Skeletal muscle satellite cell (primary cell): ENCODE measurements around the gene RASAL2.

ENCODE experiments used
- H3K27me3 ChIP-seq: 2 replicates; pipeline ENCODE4 v1.7.0; 2013; ENCODE audit warnings: low read length; ENCODE audit not compliant: control insufficient read depth, insufficient read depth
- H3K36me3 ChIP-seq: 2 replicates; pipeline ENCODE4 v1.7.0; 2013; ENCODE audit warnings: mild to moderate bottlenecking, control low read depth, low read length; ENCODE audit not compliant: insufficient read depth
- H3K4me1 ChIP-seq: 2 replicates; pipeline ENCODE4 v1.7.0; 2013; ENCODE audit warnings: low read length; ENCODE audit not compliant: control insufficient read depth, insufficient read depth
- H3K4me2 ChIP-seq: 2 replicates; pipeline ENCODE4 v1.7.0; 2013; ENCODE audit warnings: mild to moderate bottlenecking, low read length
- H3K4me3 ChIP-seq: 2 replicates; pipeline ENCODE4 v1.7.0; 2013; ENCODE audit warnings: low read length
- H3K9ac ChIP-seq: 2 replicates; pipeline ENCODE4 v1.7.0; 2013; ENCODE audit warnings: mild to moderate bottlenecking, low read depth, low read length, moderate library complexity
- H3K9me3 ChIP-seq: replicated peaks from 2 replicates; pipeline ENCODE4 v1.7.0; 2013; ENCODE audit warnings: mild to moderate bottlenecking, control low read depth, low read length

Gene RASAL2

DNA sequence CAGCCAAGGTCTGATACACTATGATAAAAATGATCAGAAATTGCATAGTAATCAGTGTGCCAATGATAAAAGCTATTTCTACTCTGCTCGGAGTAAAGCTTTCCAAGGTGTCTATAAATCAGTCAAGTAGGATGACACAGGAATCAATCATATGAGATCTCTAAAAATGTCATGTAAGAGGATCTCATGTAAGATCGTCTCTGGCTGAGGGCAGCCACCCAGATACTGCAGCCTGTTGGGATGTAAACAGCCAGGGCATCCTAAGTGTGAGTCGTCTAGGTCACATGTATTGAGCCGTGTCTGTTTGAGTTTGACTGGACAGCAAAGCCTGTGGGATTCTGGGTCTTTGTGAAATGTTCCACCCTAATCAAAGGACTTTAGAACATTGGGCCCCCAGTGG is 416.3 kb downstream of the RASAL2 start:
- H3K9me3 ChIP-seq = no peaks in the 10 kb centered on the region
- H3K9ac ChIP-seq = no peak overlapping the region
- H3K4me1 ChIP-seq = peaks cover 5% of the 10 kb centered on the region
- H3K4me2 ChIP-seq = no peak overlapping the region
- no peak overlapping the region for H3K4me3 ChIP-seq
- H3K36me3 ChIP-seq = no peaks in the 10 kb centered on the region
- H3K27me3 ChIP-seq = peaks cover 13% of the 10 kb centered on the region

DNA sequence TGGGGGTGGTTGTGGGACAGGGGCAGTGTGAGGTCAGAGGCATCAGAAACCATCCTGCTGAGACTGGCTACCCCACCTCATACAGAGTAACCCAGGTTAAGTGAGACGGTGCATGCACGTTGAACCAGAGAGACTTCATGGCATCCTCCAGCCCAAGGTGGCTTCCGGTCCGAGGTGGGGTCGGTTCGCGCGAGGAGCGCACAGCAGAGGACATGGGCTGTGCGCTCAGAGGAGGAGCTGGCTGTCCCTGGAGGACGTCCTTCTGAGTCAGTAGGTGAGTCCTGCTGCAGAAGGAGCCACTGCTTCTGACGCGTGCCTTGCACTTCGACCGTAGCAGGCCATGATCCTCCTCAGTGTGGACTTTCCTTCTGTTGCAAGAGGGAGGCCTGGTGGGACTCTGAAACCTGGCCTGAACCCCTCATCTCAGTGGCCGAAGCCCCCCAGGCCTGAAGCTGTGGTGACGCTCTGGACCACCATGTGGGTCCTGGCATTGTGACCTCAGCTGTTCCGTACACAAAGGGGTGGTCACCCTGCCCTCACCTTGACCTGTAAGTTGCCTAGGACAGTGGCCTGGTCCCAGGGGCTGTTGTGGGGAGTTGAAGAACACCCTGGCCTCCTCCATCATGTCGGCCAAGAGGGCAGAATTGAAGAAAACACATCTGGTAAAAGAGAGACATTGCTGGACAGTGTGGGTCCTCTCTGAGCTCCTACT is 418.8 kb downstream of the RASAL2 start, which contains the start of gene TEX35:
TSS of gene TEX35 (plus strand) at position 544 of the 712 bp plus-strand sequence. CDS start at position 624, 80 bp downstream.
- no peak within 1 kb of the TSS for H3K4me3 ChIP-seq
- no peak within 1 kb of the TSS for H3K9ac ChIP-seq
- H3K36me3 ChIP-seq = no peaks in the 10 kb centered on the region
- no peaks in the 10 kb centered on the region for H3K9me3 ChIP-seq
- H3K4me1 ChIP-seq = peaks cover 5% of the 10 kb centered on the region
- no peak within 1 kb of the TSS for H3K4me2 ChIP-seq
- peaks cover 4% of the 10 kb centered on the region for H3K27me3 ChIP-seq

DNA sequence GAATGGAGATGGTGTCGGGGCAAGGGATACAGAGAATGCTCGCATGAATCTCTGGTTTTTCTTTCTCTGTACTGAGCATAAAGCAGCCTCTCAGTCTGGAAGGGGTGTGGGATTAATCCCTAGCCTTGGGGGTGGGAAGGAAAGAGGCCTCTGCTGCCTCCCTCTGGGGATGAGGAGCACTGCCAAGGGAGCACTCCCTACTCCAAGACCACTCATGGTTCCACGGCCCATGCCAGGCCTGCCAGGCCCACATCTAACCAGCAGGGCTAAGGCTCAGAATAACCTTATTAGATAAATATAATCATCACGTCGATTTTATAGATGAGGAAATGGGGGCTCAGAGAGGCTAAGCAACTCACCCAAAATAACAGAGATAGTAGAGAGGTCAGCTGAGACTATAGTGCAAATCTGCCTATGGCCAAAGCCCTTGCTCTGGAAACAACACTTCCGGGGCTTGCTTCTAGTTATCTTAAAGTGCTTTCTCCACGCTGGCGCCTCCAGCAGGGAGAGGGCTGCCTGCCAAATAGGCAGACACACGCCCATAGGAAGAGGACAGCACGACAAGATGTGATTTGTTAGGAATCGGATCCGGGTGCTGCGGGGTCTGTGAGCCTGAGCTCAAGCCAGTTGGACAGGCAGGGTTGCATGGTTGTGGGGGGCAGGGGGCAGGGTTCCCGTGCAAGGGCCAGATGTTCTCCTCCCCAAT is 419.5 kb downstream of the RASAL2 start:
- Histone ChIP-seq H3K4me2 (no peak overlapping the region), H3K36me3 (no peaks in the 10 kb centered on the region), H3K9ac (no peak overlapping the region)

GRCh38 chr1:178516110-178516509 is 422.2 kb downstream of the RASAL2 start:
- no peak overlapping the region for H3K9ac ChIP-seq
- no peaks in the 10 kb centered on the region for H3K9me3 ChIP-seq
- H3K27me3 ChIP-seq = peaks cover 4% of the 10 kb centered on the region
- H3K36me3 ChIP-seq = no peaks in the 10 kb centered on the region
- no peak overlapping the region for H3K4me3 ChIP-seq
- H3K4me1 ChIP-seq = peaks cover 5% of the 10 kb centered on the region
- no peak overlapping the region for H3K4me2 ChIP-seq

More for the DNA sequence above, 419.5 kb downstream of the RASAL2 start:
- Histone ChIP-seq H3K4me1 (peaks cover 5% of the 10 kb centered on the region), H3K4me3 (no peak overlapping the region), H3K9me3 (no peaks in the 10 kb centered on the region), H3K27me3 (peaks cover 4% of the 10 kb centered on the region)

- H3K36me3 ChIP-seq = no peaks in the 10 kb centered on the region
- no peaks in the 10 kb centered on the region for H3K4me1 ChIP-seq
- no peak overlapping the region for H3K4me2 ChIP-seq
- H3K4me3 ChIP-seq = no peak overlapping the region
- H3K9me3 ChIP-seq = no peaks in the 10 kb centered on the region
- H3K27me3 ChIP-seq = peaks cover 4% of the 10 kb centered on the region
- no peak overlapping the region for H3K9ac ChIP-seq
Measured at GRCh38 chr1:178518894-178519293, 425.0 kb downstream of the RASAL2 start.

- Histone ChIP-seq H3K27me3 (peaks cover 8% of the 10 kb centered on the region), H3K4me1 (no peaks in the 10 kb centered on the region), H3K4me3 (no peak overlapping the region), H3K9me3 (no peaks in the 10 kb centered on the region), H3K9ac (no peak overlapping the region), H3K4me2 (no peak overlapping the region), H3K36me3 (no peaks in the 10 kb centered on the region)
Measured at GRCh38 chr1:178520803-178521202, 426.9 kb downstream of the RASAL2 start.

GRCh38 chr1:178521241-178521640 is 427.3 kb downstream of the RASAL2 start:
- no peak overlapping the region for H3K4me3 ChIP-seq
- H3K9ac ChIP-seq = no peak overlapping the region
- peaks cover 8% of the 10 kb centered on the region for H3K27me3 ChIP-seq
- no peaks in the 10 kb centered on the region for H3K9me3 ChIP-seq
- no peaks in the 10 kb centered on the region for H3K4me1 ChIP-seq
- no peak overlapping the region for H3K4me2 ChIP-seq
- no peaks in the 10 kb centered on the region for H3K36me3 ChIP-seq

GRCh38 chr1:178527117-178527516 is 433.2 kb downstream of the RASAL2 start:
- H3K4me2 ChIP-seq = no peak overlapping the region
- no peak overlapping the region for H3K4me3 ChIP-seq
- H3K27me3 ChIP-seq = peaks cover 4% of the 10 kb centered on the region
- H3K9me3 ChIP-seq = no peaks in the 10 kb centered on the region
- no peak overlapping the region for H3K9ac ChIP-seq
- peaks cover 16% of the 10 kb centered on the region for H3K4me1 ChIP-seq
- no peaks in the 10 kb centered on the region for H3K36me3 ChIP-seq

- peaks cover 16% of the 10 kb centered on the region for H3K4me1 ChIP-seq
- no peaks in the 10 kb centered on the region for H3K36me3 ChIP-seq
- H3K4me2 ChIP-seq = no peak overlapping the region
- peaks cover 4% of the 10 kb centered on the region for H3K27me3 ChIP-seq
- H3K4me3 ChIP-seq = no peak overlapping the region
- no peak overlapping the region for H3K9ac ChIP-seq
- H3K9me3 ChIP-seq = no peaks in the 10 kb centered on the region
Measured at GRCh38 chr1:178528228-178528952, 434.5 kb downstream of the RASAL2 start.

GRCh38 chr1:178528953-178529335 is 435.0 kb downstream of the RASAL2 start:
- Histone ChIP-seq H3K36me3 (no peaks in the 10 kb centered on the region), H3K4me2 (no peak overlapping the region), H3K9me3 (no peaks in the 10 kb centered on the region), H3K27me3 (peaks cover 4% of the 10 kb centered on the region), H3K9ac (no peak overlapping the region), H3K4me1 (peaks cover 16% of the 10 kb centered on the region), H3K4me3 (no peak overlapping the region)

- Histone ChIP-seq H3K27me3 (no peaks in the 10 kb centered on the region), H3K9ac (no peak overlapping the region), H3K36me3 (no peaks in the 10 kb centered on the region), H3K4me1 (peaks cover 16% of the 10 kb centered on the region), H3K4me2 (no peak overlapping the region), H3K4me3 (no peak overlapping the region), H3K9me3 (no peaks in the 10 kb centered on the region)
Measured at GRCh38 chr1:178529364-178530036, 435.6 kb downstream of the RASAL2 start.
